GM11168 (cell line): ENCODE data around the gene CCT8L2.
"Not testable (repeated sequence)": the region's sequence is repeated elsewhere in the genome, so short reads cannot be mapped to it uniquely, and the experiment has no call there.

Source experiments
- in situ Hi-C: fragments of 300-500 bp; cut with MboI; formaldehyde crosslinking; loops from one replicate; pipeline ENCODE4 v1.12.0; 2022; ENCODE audit warnings: low sequenced_read_pairs; ENCODE audit not compliant: unreplicated experiment

The CCT8L2 gene

GRCh38 chr22:16561093-16561658 lies 31.4 kb downstream of the CCT8L2 start:
- in situ Hi-C loops: not testable (repeated sequence)

GRCh38 chr22:16560651-16561050 lies 32.0 kb downstream of the CCT8L2 start:
- in situ Hi-C loops: not testable (repeated sequence)

GRCh38 chr22:16559996-16560395 lies 32.6 kb downstream of the CCT8L2 start:
- in situ Hi-C loops: not testable (repeated sequence)

GRCh38 chr22:16559056-16559955 lies 33.3 kb downstream of the CCT8L2 start:
- in situ Hi-C loops: no loop called here

- in situ Hi-C loops: not testable (repeated sequence)
Observed at GRCh38 chr22:16558376-16558945, 34.1 kb downstream of the CCT8L2 start.

- in situ Hi-C loops: not testable (repeated sequence)
Observed at GRCh38 chr22:16557511-16557910, 35.1 kb downstream of the CCT8L2 start.

- in situ Hi-C loops: not testable (repeated sequence)
Observed at GRCh38 chr22:16555077-16555994, 37.3 kb downstream of the CCT8L2 start.

- in situ Hi-C loops: not testable (repeated sequence)
Observed at GRCh38 chr22:16543310-16543709, 49.3 kb downstream of the CCT8L2 start.
